ENCODE results near the gene MINDY2.

DNA sequence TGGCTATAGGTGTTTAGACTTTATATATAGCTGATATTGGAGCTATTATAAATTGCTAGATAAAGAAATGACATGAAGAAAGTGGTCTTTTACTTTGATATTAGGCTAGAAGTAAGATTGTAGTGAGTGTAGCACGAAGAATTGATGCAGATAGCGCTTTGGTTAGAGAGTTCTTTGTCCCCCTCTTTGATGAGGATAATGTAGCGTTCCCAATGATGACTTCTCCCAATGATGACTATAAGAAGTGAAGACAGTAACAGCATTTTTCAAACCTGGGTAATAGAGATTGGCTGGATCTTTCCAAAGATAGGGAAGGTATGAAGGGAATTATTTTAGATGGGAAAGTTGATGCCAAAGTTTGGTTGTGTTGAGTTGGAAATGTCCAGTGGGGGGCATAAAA is 4.3 kb downstream of the MINDY2 start:
- TF ChIP-seq, protein P1, sequence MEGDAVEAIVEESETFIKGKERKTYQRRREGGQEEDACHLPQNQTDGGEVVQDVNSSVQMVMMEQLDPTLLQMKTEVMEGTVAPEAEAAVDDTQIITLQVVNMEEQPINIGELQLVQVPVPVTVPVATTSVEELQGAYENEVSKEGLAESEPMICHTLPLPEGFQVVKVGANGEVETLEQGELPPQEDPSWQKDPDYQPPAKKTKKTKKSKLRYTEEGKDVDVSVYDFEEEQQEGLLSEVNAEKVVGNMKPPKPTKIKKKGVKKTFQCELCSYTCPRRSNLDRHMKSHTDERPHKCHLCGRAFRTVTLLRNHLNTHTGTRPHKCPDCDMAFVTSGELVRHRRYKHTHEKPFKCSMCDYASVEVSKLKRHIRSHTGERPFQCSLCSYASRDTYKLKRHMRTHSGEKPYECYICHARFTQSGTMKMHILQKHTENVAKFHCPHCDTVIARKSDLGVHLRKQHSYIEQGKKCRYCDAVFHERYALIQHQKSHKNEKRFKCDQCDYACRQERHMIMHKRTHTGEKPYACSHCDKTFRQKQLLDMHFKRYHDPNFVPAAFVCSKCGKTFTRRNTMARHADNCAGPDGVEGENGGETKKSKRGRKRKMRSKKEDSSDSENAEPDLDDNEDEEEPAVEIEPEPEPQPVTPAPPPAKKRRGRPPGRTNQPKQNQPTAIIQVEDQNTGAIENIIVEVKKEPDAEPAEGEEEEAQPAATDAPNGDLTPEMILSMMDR (IDR thresholded peaks at IDR 0.05) = no peak
- no peak for TF ChIP-seq SIN3A (IDR thresholded peaks at IDR 0.05; ENCODE audit: borderline replicate concordance, insufficient read depth, low read depth, low read length)
- TF ChIP-seq POLR2AphosphoS5 (IDR thresholded peaks at IDR 0.05; ENCODE audit: low read depth, low read length) = no peak
- TF ChIP-seq TCF7L2 (IDR thresholded peaks at IDR 0.05; ENCODE audit: low read depth, low read length) = no peak
